K562 (cell line): ENCODE data around the gene HERPUD2. TPM values are rescaled to one million over a fixed set of nuclear protein-coding genes. Genes with fewer than 3 reads are reported as not detected.

Source experiments
- ARID1B ChIP-seq: fragments of 450-650 bp; IDR thresholded peaks from 2 replicates; pipeline ENCODE4 v1.6.1; 2016; ENCODE audit warnings: antibody characterized with exemption, mild to moderate bottlenecking, inconsistent platforms
- BCOR ChIP-seq: fragments of 450-650 bp; IDR thresholded peaks from 2 replicates; pipeline ENCODE4 v1.6.1; 2016
- CREM ChIP-seq: IDR thresholded peaks from 2 replicates; pipeline ENCODE4 v1.6.1; 2014; ENCODE audit warnings: antibody characterized with exemption, low read depth
- FIP1L1 ChIP-seq: fragments of 200-400 bp; formaldehyde crosslinking; IDR thresholded peaks from 2 replicates; pipeline ENCODE4 v1.6.1; 2018; ENCODE audit warnings: mild to moderate bottlenecking, low read depth, low read length; ENCODE audit not compliant: poor library complexity, severe bottlenecking
- KDM2B ChIP-seq: fragments of 250-450 bp; sonication (Bioruptor Pico); IDR thresholded peaks from 2 replicates; pipeline ENCODE4 v1.8.0; 2021; ENCODE audit warnings: mild to moderate bottlenecking, moderate library complexity
- SMAD4 ChIP-seq: fragments of 250-450 bp; sonication (Bioruptor Pico); conservative IDR thresholded peaks from 2 replicates; pipeline ENCODE4 v1.8.0; 2021; ENCODE audit warnings: inconsistent platforms, mild to moderate bottlenecking, moderate library complexity
- STAT5B ChIP-seq: fragments of 250-450 bp; sonication (Bioruptor Pico); IDR thresholded peaks from 2 replicates; pipeline ENCODE4 v1.8.0; 2021; ENCODE audit warnings: mild to moderate bottlenecking, inconsistent platforms
- TBL1XR1 ChIP-seq, 2 experiments: IDR thresholded peaks; 2 replicates each; pipeline ENCODE4 v1.6.1; 2012; ENCODE audit warnings: improper control_type of control experiment in 2 of 2, low read length in 2 of 2, mild to moderate bottlenecking in 1 of 2
- TRIM24 ChIP-seq, 2 experiments: fragments of 450-650 bp; IDR thresholded peaks; 2 replicates each; pipeline ENCODE4 v1.6.1; 2016
- YY1 ChIP-seq, 3 experiments: IDR thresholded peaks; 2 replicates each; pipeline ENCODE4 v1.6.1; 2011; ENCODE audit warnings: low read length in 2 of 3, mild to moderate bottlenecking in 2 of 3, moderate library complexity in 2 of 3, borderline replicate concordance in 1 of 3, control low read depth in 1 of 3, low read depth in 1 of 3; ENCODE audit not compliant: insufficient read depth in 3 of 3, insufficient replicate concordance in 2 of 3, control insufficient read depth in 1 of 3, insufficient read length in 1 of 3; ENCODE audit errors: extremely low read depth in 1 of 3
- ZNF146 ChIP-seq: IDR thresholded peaks from one replicate; pipeline ENCODE4 v1.6.1; 2018; ENCODE audit warnings: missing compliant biosample characterization; ENCODE audit not compliant: unreplicated experiment
- ZNF384 ChIP-seq: IDR thresholded peaks from 2 replicates; pipeline ENCODE4 v1.6.1; 2012; ENCODE audit warnings: low read depth, low read length, improper control_type of control experiment
- ZNF57 ChIP-seq: fragments of 450-650 bp; formaldehyde crosslinking; IDR thresholded peaks from 2 replicates; pipeline ENCODE4 v1.4.0; 2020; ENCODE audit warnings: mild to moderate bottlenecking, moderate library complexity
- polyA plus RNA-seq, 8 experiments: library from polyadenylated mRNA; depleted of rRNA in 4 of 8; stranded (reverse) in 5 of 8; unstranded in 3 of 8; fragments of >200 nt; fragmentation: Nextera tagmentation in 2 of 8; fragmentation: Illumina TruSeq in 1 of 8; extraction: Ambion mirVana in 2 of 8; extraction: Trizol in 1 of 8; gene quantifications; 2 replicates each; pipeline versions ENCODE4 v1.2.1 to v1.2.3, GENCODE V29; 2011 to 2014; ENCODE audit warnings: inconsistent platforms in 1 of 8, missing spikeins in 1 of 8
- total RNA-seq, 7 experiments: library from RNA; depleted of rRNA in 6 of 7; stranded (reverse); fragments of >200 nt in 6 of 7; fragmentation: Illumina TruSeq in 2 of 7; extraction: Trizol in 2 of 7; gene quantifications; 2 replicates each; pipeline versions ENCODE4 v1.2.1 to v1.2.3, GENCODE V29; 2011 to 2021; ENCODE audit warnings: low replicate concordance in 1 of 7
- TF ChIP-seq, protein P1 (sequence below): sonication (generic); IDR thresholded peaks from 2 replicates; pipeline ENCODE4 v1.6.1; 2016
- TF ChIP-seq, protein P2 (sequence below), 2 experiments: fragments of 150-350 bp in 1 of 2; IDR thresholded peaks; 2 replicates each; pipeline ENCODE4 v1.6.1; 2012 to 2016; ENCODE audit warnings: low read depth in 2 of 2, low read length in 2 of 2, mild to moderate bottlenecking in 1 of 2, moderate library complexity in 1 of 2
- TF ChIP-seq, protein P3 (sequence below): sonication (generic); formaldehyde crosslinking; IDR thresholded peaks from 2 replicates; pipeline ENCODE4 v1.9.0; 2022; ENCODE audit warnings: mild to moderate bottlenecking, missing genetic modification reagents
- TF ChIP-seq, protein P4 (sequence below), 3 experiments: IDR thresholded peaks in 2 of 3; conservative IDR thresholded peaks in 1 of 3; 2 replicates each; pipeline ENCODE4 v1.5.1; 2011 to 2012; ENCODE audit warnings: low read length in 3 of 3, mild to moderate bottlenecking in 3 of 3, control low read depth in 2 of 3, improper control_type of control experiment in 1 of 3, inconsistent platforms in 1 of 3, low read depth in 1 of 3, mixed read lengths in 1 of 3, moderate library complexity in 1 of 3; ENCODE audit not compliant: insufficient read depth in 2 of 3
- TF ChIP-seq, protein P5 (sequence below): fragments of 450-650 bp; IDR thresholded peaks from 2 replicates; pipeline ENCODE4 v1.6.1; 2018; ENCODE audit warnings: mild to moderate bottlenecking, low read depth; ENCODE audit not compliant: partially characterized antibody

HERPUD2 gene
- total and polyA plus RNA-seq, 9 of the 15 experiments (the other 6 are each of a cell fraction or from before 2014, with no cell fraction given): 4.1 to 28.5 (median 12.3) TPM

DNA sequence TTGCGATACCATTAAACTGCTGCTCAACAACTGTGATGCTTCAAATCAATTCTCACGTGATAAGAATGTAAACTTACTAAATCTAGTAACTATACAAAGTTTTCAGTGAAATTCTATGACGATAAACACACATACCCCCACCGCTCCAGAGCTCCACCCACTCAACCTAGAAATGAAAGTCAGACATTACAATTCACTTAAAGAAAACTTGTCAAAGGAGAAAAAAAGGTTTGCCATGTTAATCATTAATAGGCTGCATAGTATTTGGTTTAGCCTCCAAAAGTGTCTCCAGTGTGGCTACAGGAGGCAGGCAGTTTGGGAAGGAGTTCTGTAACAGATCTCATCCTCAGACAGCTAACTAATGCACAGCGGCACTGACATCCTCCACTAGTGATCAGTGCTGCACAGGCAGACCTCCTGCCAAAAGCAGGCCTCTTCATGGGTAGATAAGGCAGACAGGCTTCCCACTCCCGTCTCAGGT is 3.1 kb downstream of the HERPUD2 start (continued):
- TF ChIP-seq, protein P1, sequence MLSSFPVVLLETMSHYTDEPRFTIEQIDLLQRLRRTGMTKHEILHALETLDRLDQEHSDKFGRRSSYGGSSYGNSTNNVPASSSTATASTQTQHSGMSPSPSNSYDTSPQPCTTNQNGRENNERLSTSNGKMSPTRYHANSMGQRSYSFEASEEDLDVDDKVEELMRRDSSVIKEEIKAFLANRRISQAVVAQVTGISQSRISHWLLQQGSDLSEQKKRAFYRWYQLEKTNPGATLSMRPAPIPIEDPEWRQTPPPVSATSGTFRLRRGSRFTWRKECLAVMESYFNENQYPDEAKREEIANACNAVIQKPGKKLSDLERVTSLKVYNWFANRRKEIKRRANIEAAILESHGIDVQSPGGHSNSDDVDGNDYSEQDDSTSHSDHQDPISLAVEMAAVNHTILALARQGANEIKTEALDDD: peak; percentile 98
- TF ChIP-seq FIP1L1 (no peak), YY1 (IDR thresholded peaks at IDR 0.05; ENCODE audit: borderline replicate concordance in 1 of 3, control insufficient read depth in 1 of 3, extremely low read depth in 1 of 3, insufficient read depth in 3 of 3, insufficient read length in 1 of 3, insufficient replicate concordance in 2 of 3, low read depth in 1 of 3, low read length in 2 of 3) (peak in 1 of 3 experiments; percentile 50), ZNF57 (CRISPR knock-in tag) (no peak), ZNF384 (peak; percentile 22; the same call in 1 of the 2 replicates), CREM (peak; percentile 47; the same call in 1 of the 2 replicates), ARID1B (peak; percentile 73), SMAD4 (CRISPR knock-in tag) (peak; percentile 60), STAT5B (no peak), KDM2B (CRISPR knock-in tag) (no peak), TBL1XR1 (IDR thresholded peaks at IDR 0.05; ENCODE audit: low read length in 2 of 2) (peak in 1 of 2 experiments; percentile 43; a peak in 1 of 4 replicates), TRIM24 (IDR thresholded peaks at IDR 0.05) (peak; percentile 34 to 66; a peak in 3 of 4 replicates), BCOR (0 out of 2 replicates have a peak, but pooled peaks have one; percentile 29), ZNF146 (CRISPR knock-in tag) (no peak)
- TF ChIP-seq, protein P2, sequence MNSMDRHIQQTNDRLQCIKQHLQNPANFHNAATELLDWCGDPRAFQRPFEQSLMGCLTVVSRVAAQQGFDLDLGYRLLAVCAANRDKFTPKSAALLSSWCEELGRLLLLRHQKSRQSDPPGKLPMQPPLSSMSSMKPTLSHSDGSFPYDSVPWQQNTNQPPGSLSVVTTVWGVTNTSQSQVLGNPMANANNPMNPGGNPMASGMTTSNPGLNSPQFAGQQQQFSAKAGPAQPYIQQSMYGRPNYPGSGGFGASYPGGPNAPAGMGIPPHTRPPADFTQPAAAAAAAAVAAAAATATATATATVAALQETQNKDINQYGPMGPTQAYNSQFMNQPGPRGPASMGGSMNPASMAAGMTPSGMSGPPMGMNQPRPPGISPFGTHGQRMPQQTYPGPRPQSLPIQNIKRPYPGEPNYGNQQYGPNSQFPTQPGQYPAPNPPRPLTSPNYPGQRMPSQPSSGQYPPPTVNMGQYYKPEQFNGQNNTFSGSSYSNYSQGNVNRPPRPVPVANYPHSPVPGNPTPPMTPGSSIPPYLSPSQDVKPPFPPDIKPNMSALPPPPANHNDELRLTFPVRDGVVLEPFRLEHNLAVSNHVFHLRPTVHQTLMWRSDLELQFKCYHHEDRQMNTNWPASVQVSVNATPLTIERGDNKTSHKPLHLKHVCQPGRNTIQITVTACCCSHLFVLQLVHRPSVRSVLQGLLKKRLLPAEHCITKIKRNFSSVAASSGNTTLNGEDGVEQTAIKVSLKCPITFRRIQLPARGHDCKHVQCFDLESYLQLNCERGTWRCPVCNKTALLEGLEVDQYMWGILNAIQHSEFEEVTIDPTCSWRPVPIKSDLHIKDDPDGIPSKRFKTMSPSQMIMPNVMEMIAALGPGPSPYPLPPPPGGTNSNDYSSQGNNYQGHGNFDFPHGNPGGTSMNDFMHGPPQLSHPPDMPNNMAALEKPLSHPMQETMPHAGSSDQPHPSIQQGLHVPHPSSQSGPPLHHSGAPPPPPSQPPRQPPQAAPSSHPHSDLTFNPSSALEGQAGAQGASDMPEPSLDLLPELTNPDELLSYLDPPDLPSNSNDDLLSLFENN (IDR thresholded peaks at IDR 0.05; ENCODE audit: low read depth in 2 of 2, low read length in 2 of 2): peak in 1 of 2 experiments; percentile 48; a peak in 1 of 4 replicates
- TF ChIP-seq, protein P3, sequence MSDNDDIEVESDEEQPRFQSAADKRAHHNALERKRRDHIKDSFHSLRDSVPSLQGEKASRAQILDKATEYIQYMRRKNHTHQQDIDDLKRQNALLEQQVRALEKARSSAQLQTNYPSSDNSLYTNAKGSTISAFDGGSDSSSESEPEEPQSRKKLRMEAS (CRISPR knock-in tag): no peak
- TF ChIP-seq, protein P4, sequence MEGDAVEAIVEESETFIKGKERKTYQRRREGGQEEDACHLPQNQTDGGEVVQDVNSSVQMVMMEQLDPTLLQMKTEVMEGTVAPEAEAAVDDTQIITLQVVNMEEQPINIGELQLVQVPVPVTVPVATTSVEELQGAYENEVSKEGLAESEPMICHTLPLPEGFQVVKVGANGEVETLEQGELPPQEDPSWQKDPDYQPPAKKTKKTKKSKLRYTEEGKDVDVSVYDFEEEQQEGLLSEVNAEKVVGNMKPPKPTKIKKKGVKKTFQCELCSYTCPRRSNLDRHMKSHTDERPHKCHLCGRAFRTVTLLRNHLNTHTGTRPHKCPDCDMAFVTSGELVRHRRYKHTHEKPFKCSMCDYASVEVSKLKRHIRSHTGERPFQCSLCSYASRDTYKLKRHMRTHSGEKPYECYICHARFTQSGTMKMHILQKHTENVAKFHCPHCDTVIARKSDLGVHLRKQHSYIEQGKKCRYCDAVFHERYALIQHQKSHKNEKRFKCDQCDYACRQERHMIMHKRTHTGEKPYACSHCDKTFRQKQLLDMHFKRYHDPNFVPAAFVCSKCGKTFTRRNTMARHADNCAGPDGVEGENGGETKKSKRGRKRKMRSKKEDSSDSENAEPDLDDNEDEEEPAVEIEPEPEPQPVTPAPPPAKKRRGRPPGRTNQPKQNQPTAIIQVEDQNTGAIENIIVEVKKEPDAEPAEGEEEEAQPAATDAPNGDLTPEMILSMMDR (IDR thresholded peaks at IDR 0.05 in 2 of 3, conservative IDR thresholded peaks at IDR 0.05 in 1 of 3; ENCODE audit: insufficient read depth in 2 of 3, low read depth in 1 of 3, low read length in 3 of 3): no peak
- TF ChIP-seq, protein P5, sequence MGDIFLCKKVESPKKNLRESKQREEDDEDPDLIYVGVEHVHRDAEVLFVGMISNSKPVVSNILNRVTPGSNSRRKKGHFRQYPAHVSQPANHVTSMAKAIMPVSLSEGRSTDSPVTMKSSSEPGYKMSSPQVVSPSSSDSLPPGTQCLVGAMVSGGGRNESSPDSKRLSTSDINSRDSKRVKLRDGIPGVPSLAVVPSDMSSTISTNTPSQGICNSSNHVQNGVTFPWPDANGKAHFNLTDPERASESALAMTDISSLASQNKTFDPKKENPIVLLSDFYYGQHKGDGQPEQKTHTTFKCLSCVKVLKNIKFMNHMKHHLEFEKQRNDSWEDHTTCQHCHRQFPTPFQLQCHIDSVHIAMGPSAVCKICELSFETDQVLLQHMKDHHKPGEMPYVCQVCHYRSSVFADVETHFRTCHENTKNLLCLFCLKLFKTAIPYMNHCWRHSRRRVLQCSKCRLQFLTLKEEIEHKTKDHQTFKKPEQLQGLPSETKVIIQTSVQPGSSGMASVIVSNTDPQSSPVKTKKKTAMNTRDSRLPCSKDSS: peak; percentile 87
